GM12892 (cell line): Measurements from ENCODE around the gene PINLYP.

Source experiments
- POLR2A ChIP-seq: IDR thresholded peaks from 2 replicates; pipeline ENCODE4 v1.6.1; 2011; ENCODE audit warnings: low read depth, low read length, control low read depth
- POLR2AphosphoS5 ChIP-seq: IDR thresholded peaks from 2 replicates; pipeline ENCODE4 v1.6.1; 2011; ENCODE audit warnings: low read depth, low read length, control low read depth

DNA sequence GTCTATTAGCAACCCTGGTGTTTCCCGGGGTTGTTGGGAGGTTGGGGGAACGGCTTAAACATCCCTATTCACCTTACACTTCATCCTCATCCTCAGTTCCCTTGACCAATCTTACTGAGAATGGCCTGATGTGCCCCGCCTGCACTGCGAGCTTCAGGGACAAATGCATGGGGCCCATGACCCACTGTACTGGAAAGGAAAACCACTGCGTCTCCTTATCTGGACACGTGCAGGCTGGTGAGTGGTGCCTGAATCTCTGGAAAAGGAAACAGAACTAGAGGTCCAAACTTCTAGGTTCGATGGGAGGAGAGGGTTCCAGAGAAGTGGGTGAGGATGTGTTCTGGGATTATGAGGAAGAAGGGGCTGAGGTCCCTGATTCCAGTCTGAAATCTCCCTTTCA is 5.9 kb downstream of the PINLYP start:
- TF ChIP-seq POLR2A (no peak), POLR2AphosphoS5 (no peak)
